HepG2 (cell line): ENCODE data around the gene GRIK3. TPM values are rescaled to one million over a fixed set of nuclear protein-coding genes. Genes with fewer than 3 reads are reported as not detected.
A peak's percentile ranks its signal among the peaks of the same experiment; 100 is the strongest.

Experiments
- ATAC-seq: fragments of 200-7000 bp; cut with Tn5 transposase; 3 replicates; pipeline ENCODE4 v1.9.1; 2020; ENCODE audit warnings: mild to moderate bottlenecking, moderate library complexity
- BruUV-seq: library from RNA; stranded (reverse); fragments of 400-500 nt; replicated peaks from 2 replicates; lab custom pipeline; 2021; lab: Mats Ljungman, UMichigan
- CTCF ChIA-PET: fragments of 300-600 bp; formaldehyde crosslinking; extraction: SDS; loops from one replicate; lab custom pipeline; 2021; ENCODE audit warnings: low total read pairs, inconsistent platforms, low intra/inter-chr PET ratio; lab: Yijun Ruan, JAX
- POLR2A ChIA-PET: fragments of 350-600 bp; sonication (Branson Sonifier 250); formaldehyde crosslinking; loops from one replicate; lab custom pipeline; 2020; ENCODE audit warnings: antibody characterized with exemption, inconsistent platforms; lab: Yijun Ruan, JAX
- DNase-seq: peaks from one replicate; pipeline ENCODE4 v3.0.0-alpha.2; 2015; ENCODE audit warnings: low spot score
- FAIRE-seq: peaks from 3 replicates; lab custom pipeline; 2011; peaks lifted over from hg19 to GRCh38; lab: Jason Lieb, UNC
- H2AFZ ChIP-seq: one replicate; pipeline ENCODE4 v1.6.1; 2011; ENCODE audit warnings: low read length, inconsistent platforms
- H3K27ac ChIP-seq: fragments of 300-600 bp; 3 replicates; pipeline ENCODE4 v1.8.0; 2011; ENCODE audit warnings: mixed run types, mild to moderate bottlenecking, mixed read lengths, low read length, inconsistent platforms; ENCODE audit not compliant: insufficient read depth; ENCODE audit errors: extremely low read length
- H3K27me3 ChIP-seq, 2 experiments: fragments of 200-600 bp in 1 of 2; 2 replicates in 1 of 2; 3 replicates in 1 of 2; pipeline versions ENCODE4 v1.6.0 to v1.8.0; 2011; ENCODE audit warnings: low read length in 2 of 2, mild to moderate bottlenecking in 2 of 2, moderate library complexity in 2 of 2, inconsistent platforms in 1 of 2; ENCODE audit not compliant: insufficient read depth in 2 of 2, control insufficient read depth in 1 of 2
- H3K36me3 ChIP-seq, 2 experiments: fragments of 200-600 bp in 1 of 2; replicated peaks in 1 of 2; 2 replicates in 1 of 2; 3 replicates in 1 of 2; pipeline versions ENCODE4 v1.5.1 to v1.8.0; 2011; ENCODE audit warnings: low read length in 2 of 2, inconsistent platforms in 1 of 2; ENCODE audit not compliant: insufficient read depth in 2 of 2, control insufficient read depth in 1 of 2
- H3K4me1 ChIP-seq: 2 replicates; pipeline ENCODE4 v1.5.1; 2012; ENCODE audit warnings: low read length, inconsistent platforms; ENCODE audit not compliant: insufficient read depth
- H3K4me2 ChIP-seq: 2 replicates; pipeline ENCODE4 v1.6.0; 2011; ENCODE audit warnings: low read depth, low read length, inconsistent platforms
- H3K4me3 ChIP-seq, 3 experiments: fragments of 200-600 bp in 1 of 3; sonication (generic), shearing (Covaris generic) in 1 of 3; replicated peaks in 1 of 3; 2 replicates each; pipeline ENCODE4 v1.5.1; 2011 to 2016; ENCODE audit warnings: low read length in 3 of 3, inconsistent platforms in 2 of 3, low read depth in 2 of 3, mild to moderate bottlenecking in 2 of 3, control low read depth in 1 of 3, mixed read lengths in 1 of 3; ENCODE audit not compliant: insufficient read depth in 1 of 3
- H3K79me2 ChIP-seq: one replicate; pipeline ENCODE4 v1.6.1; 2011; ENCODE audit warnings: low read length, inconsistent platforms; ENCODE audit not compliant: insufficient read depth
- H3K9ac ChIP-seq: 2 replicates; pipeline ENCODE4 v1.6.0; 2011; ENCODE audit warnings: mild to moderate bottlenecking, low read depth, low read length, inconsistent platforms; ENCODE audit not compliant: insufficient read depth
- H3K9me3 ChIP-seq: 2 replicates; pipeline ENCODE4 v1.5.1; 2012; ENCODE audit warnings: mild to moderate bottlenecking, low read length
- H4K20me1 ChIP-seq: 2 replicates; pipeline ENCODE4 v1.6.0; 2011; ENCODE audit warnings: inconsistent platforms, mild to moderate bottlenecking, low read length, moderate library complexity; ENCODE audit not compliant: insufficient read depth
- GTF2F1 ChIP-seq: fragments of 150-350 bp; IDR thresholded peaks from 2 replicates; pipeline ENCODE4 v1.6.1; 2014; ENCODE audit warnings: low read length
- HCFC1 ChIP-seq: fragments of 150-350 bp; IDR thresholded peaks from 2 replicates; pipeline ENCODE4 v1.6.1; 2014; ENCODE audit warnings: low read depth, low read length
- MED13 ChIP-seq: sonication (generic); formaldehyde crosslinking; IDR thresholded peaks from 2 replicates; pipeline ENCODE4 v1.5.0; 2020; ENCODE audit warnings: missing genetic modification reagents
- ZNF441 ChIP-seq: sonication (generic); formaldehyde crosslinking; IDR thresholded peaks from 2 replicates; pipeline ENCODE4 v1.7.0; 2021; ENCODE audit warnings: missing genetic modification reagents, borderline replicate concordance
- ZNF572 ChIP-seq: sonication (generic); formaldehyde crosslinking; IDR thresholded peaks from 2 replicates; pipeline ENCODE4 v1.5.1; 2020; ENCODE audit warnings: mild to moderate bottlenecking, missing genetic modification reagents
- ZNF607 ChIP-seq: sonication (generic); formaldehyde crosslinking; IDR thresholded peaks from 2 replicates; pipeline ENCODE4 v1.5.1; 2020; ENCODE audit warnings: missing genetic modification reagents, mild to moderate bottlenecking, borderline replicate concordance
- ZNF782 ChIP-seq: sonication (generic); formaldehyde crosslinking; IDR thresholded peaks from 2 replicates; pipeline ENCODE4 v1.4.0; 2020; ENCODE audit warnings: missing genetic modification reagents, mild to moderate bottlenecking, borderline replicate concordance
- WGBS: methylation state at CpG from one replicate; pipeline ENCODE4 v1.1.6; 2017; ENCODE audit warnings: low lambda C conversion rate; 5-methylcytosine and 5-hydroxymethylcytosine counted together
- in situ Hi-C: cut with HindIII; loops from 2 replicates; pipeline ENCODE4 v1.10.0; 2017; ENCODE audit warnings: low pct_unique_long_range_greater_than_20kb; ENCODE audit not compliant: extremely low pct_ligation_motif_present
- intact Hi-C: fragments of 100-400 bp; cut with micrococcal nuclease; formaldehyde crosslinking; loops from one replicate; pipeline ENCODE4 v1.10.0; 2022; ENCODE audit not compliant: unreplicated experiment
- polyA plus RNA-seq, 8 experiments: library from polyadenylated mRNA; depleted of rRNA in 3 of 8; stranded (reverse) in 7 of 8; unstranded in 1 of 8; fragments of >200 nt; fragmentation: Illumina TruSeq in 4 of 8; extraction: Trizol in 4 of 8; gene quantifications; 2 replicates each; pipeline versions ENCODE4 v1.2.1 to v1.2.3, GENCODE V29; 2011 to 2016; ENCODE audit warnings: low read depth in 4 of 8, missing spikeins in 1 of 8, mixed read lengths in 1 of 8; ENCODE audit not compliant: insufficient read depth in 1 of 8
- total RNA-seq, 5 experiments: library from RNA; depleted of rRNA; stranded (reverse); fragments of >200 nt; fragmentation: Illumina TruSeq; extraction: Trizol; gene quantifications; 2 replicates each; pipeline ENCODE4 v1.2.3, GENCODE V29; 2016; ENCODE audit warnings: low read depth in 1 of 5
- TF ChIP-seq, protein P1 (sequence below): IDR thresholded peaks from 2 replicates; pipeline ENCODE4 v1.6.1; 2012; ENCODE audit warnings: low read depth, low read length, improper control_type of control experiment
- TF ChIP-seq, protein P2 (sequence below): sonication (generic); formaldehyde crosslinking; IDR thresholded peaks from 2 replicates; pipeline ENCODE4 v1.4.0; 2020; ENCODE audit warnings: missing genetic modification reagents

GRIK3 gene
- total and polyA plus RNA-seq, 2 of the 13 experiments (the other 11 are each of a cell fraction or from before 2014, with no cell fraction given), result not detected

DNA sequence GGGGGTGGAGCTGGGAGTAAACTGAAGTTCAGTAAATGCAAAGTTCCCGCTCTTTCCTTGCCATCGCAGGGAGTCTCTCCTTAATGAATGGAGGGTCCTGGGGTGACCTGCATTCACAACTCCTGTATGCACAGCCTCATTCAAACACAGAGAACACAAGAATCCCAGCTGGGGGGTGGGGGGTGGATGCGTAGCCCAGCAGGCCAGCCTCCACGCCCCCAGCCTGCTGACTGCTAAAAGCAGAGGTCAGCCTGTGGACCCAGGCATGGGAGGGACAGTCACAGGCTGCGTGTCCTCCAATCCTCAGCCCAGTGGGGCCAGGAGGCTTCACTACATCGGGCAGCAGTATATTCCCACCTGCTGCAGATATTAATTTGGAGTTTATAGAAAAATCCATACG, 263.1 kb downstream of the GRIK3 start:
- WGBS, result 0% methylated on average over 4 of the region's 7 CpGs
- in situ Hi-C loops, result no loop called here
- TF ChIP-seq HCFC1 (no peak), ZNF607 (CRISPR knock-in tag) (no peak), ZNF782 (no peak), GTF2F1 (no peak), ZNF441 (CRISPR knock-in tag) (no peak), ZNF572 (CRISPR knock-in tag) (no peak)
- TF ChIP-seq, all 625 proteins: peak for 0
- no peaks in the 10 kb centered on the region for H3K79me2 ChIP-seq
- no peak for DNase-seq
- BruUV-seq, result no TSS peak
- no peaks in the 10 kb centered on the region for H3K4me1 ChIP-seq
- H3K36me3 ChIP-seq, result no peaks in the 10 kb centered on the region
- H3K27ac ChIP-seq, result no peak overlapping the region
- no peak for FAIRE-seq
- no peak overlapping the region for H3K4me3 ChIP-seq
- CTCF ChIA-PET, result no interaction called here
- intact Hi-C loops, result no loop called here
- peaks cover 7 to 46% of the 10 kb centered on the region in 2 experiments; a peak in 4 of 5 replicates for H3K27me3 ChIP-seq
- POLR2A ChIA-PET, result no interaction called here
- ATAC-seq, result peak; percentile 30; the same call in 2 of the 3 replicates
- H3K9me3 ChIP-seq, result no peaks in the 10 kb centered on the region
- H3K9ac ChIP-seq, result no peak overlapping the region
- no peak overlapping the region for H3K4me2 ChIP-seq
- H2AFZ ChIP-seq, result no peak overlapping the region
- H4K20me1 ChIP-seq, result no peaks in the 10 kb centered on the region

DNA sequence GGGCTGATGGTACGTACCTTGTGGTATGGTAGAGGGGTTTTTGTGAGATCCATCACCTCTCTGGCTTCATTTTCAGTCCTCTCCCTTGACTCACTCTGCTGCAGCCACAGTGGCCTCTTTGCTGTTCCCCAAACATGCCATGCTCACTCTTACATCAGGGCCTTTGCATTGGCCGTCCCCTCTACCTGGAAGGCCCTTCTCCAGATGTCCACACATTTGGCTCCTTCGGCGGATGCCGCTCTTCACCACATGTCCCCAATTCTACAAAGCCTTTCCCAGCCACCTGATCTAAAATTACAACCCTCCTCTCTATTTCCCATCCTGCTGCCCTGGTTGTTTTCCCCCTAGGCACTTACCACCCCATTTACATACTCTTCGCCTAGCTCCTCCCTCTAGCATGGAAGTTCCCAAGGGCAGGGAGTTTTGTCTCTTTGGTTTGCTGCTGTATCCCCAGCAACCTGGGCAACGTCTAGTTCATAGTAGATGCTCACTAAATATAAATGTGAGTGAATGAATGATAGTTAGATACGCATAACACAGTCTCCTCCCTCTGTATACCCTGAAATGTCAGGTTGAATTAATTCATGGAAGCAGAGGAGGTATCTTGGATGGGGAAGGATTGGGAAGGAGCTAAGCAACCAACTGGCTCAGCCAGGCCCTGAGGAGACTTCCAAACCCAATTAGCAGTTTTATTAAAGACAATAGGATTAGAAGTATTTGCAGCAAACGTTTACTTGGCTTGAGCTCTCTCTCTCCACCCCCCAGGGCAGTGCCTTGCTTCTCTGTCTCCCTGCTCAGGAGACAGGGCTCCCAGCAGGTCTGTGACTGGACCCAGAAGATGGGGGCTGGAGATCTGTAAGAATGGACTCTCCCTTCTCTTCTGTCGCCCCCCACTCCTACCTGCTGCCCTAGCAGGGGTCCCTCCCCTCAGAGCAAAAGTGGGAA, 264.2 kb downstream of the GRIK3 start:
- no TSS peak for BruUV-seq
- in situ Hi-C loops (no loop called here), intact Hi-C loops (no loop called here)
- no peak overlapping the region for H2AFZ ChIP-seq
- no peaks in the 10 kb centered on the region for H3K36me3 ChIP-seq
- H3K4me1 ChIP-seq, result no peaks in the 10 kb centered on the region
- WGBS, result 32% methylated on average over 10 of the region's 10 CpGs
- no peak for FAIRE-seq
- H3K4me3 ChIP-seq, result no peak overlapping the region
- no peaks in the 10 kb centered on the region for H4K20me1 ChIP-seq
- no peak overlapping the region for H3K4me2 ChIP-seq
- no peaks in the 10 kb centered on the region for H3K9me3 ChIP-seq
- CTCF ChIA-PET, result no interaction called here
- no peak for ATAC-seq
- no peak overlapping the region for H3K9ac ChIP-seq
- no peak for DNase-seq
- no peaks in the 10 kb centered on the region for H3K79me2 ChIP-seq
- POLR2A ChIA-PET, result no interaction called here
- peaks cover 7 to 46% of the 10 kb centered on the region in 2 experiments; a peak in 4 of 5 replicates for H3K27me3 ChIP-seq
- no peak overlapping the region for H3K27ac ChIP-seq
- TF ChIP-seq MED13 (CRISPR knock-in tag), result no peak
- TF ChIP-seq, protein P1, sequence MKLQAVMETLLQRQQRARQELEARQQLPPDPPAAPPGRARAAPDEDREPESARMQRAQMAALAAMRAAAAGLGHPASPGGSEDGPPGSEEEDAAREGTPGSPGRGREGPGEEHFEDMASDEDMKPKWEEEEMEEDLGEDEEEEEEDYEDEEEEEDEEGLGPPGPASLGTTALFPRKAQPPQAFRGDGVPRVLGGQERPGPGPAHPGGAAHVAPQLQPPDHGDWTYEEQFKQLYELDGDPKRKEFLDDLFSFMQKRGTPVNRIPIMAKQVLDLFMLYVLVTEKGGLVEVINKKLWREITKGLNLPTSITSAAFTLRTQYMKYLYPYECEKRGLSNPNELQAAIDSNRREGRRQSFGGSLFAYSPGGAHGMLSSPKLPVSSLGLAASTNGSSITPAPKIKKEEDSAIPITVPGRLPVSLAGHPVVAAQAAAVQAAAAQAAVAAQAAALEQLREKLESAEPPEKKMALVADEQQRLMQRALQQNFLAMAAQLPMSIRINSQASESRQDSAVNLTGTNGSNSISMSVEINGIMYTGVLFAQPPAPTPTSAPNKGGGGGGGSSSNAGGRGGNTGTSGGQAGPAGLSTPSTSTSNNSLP, result no peak
- TF ChIP-seq, protein P2, sequence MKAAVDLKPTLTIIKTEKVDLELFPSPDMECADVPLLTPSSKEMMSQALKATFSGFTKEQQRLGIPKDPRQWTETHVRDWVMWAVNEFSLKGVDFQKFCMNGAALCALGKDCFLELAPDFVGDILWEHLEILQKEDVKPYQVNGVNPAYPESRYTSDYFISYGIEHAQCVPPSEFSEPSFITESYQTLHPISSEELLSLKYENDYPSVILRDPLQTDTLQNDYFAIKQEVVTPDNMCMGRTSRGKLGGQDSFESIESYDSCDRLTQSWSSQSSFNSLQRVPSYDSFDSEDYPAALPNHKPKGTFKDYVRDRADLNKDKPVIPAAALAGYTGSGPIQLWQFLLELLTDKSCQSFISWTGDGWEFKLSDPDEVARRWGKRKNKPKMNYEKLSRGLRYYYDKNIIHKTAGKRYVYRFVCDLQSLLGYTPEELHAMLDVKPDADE (CRISPR knock-in tag), result no peak
